SIG-M5 treated with dmso at 0.1 percent for 504 hours (cell line): Measurements from ENCODE around the gene URB1.
"Not testable (repeated sequence)": the region's sequence is repeated elsewhere in the genome, so short reads cannot be mapped to it uniquely, and the experiment has no call there.

Source experiments
- DNase-seq: peaks from one replicate; lab custom pipeline; 2025; ENCODE audit not compliant: unreplicated experiment; lab: John Stamatoyannopoulos, UW

Gene URB1

GRCh38 chr21:32320726-32321125 is 72.1 kb downstream of the URB1 start:
- DNase-seq, result no peak

DNA sequence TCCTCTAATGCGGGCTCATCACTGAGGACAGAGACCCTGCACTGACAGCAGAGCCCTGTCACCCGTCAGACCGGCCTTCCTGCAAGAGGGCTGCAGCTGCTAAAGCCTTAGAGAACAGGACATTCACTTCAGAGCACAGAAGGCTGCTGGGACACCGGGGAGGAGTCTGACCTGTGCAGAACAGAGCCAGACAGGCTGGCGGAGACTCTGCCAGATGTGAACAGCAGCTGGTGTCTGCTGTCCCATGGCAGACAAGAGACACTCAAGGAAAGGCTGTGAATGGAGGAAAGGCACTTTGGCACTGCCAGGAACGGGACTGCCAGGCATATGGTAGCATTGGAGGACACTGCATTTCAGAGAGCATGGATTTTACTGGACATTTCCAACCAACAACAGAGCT is 72.8 kb downstream of the URB1 start:
- DNase-seq, result no peak

GRCh38 chr21:32319012-32319411 is 73.8 kb downstream of the URB1 start:
- no peak for DNase-seq

GRCh38 chr21:32317726-32318125 is 75.1 kb downstream of the URB1 start:
- no peak for DNase-seq

GRCh38 chr21:32316361-32317215 is 76.2 kb downstream of the URB1 start:
- no peak for DNase-seq

DNA sequence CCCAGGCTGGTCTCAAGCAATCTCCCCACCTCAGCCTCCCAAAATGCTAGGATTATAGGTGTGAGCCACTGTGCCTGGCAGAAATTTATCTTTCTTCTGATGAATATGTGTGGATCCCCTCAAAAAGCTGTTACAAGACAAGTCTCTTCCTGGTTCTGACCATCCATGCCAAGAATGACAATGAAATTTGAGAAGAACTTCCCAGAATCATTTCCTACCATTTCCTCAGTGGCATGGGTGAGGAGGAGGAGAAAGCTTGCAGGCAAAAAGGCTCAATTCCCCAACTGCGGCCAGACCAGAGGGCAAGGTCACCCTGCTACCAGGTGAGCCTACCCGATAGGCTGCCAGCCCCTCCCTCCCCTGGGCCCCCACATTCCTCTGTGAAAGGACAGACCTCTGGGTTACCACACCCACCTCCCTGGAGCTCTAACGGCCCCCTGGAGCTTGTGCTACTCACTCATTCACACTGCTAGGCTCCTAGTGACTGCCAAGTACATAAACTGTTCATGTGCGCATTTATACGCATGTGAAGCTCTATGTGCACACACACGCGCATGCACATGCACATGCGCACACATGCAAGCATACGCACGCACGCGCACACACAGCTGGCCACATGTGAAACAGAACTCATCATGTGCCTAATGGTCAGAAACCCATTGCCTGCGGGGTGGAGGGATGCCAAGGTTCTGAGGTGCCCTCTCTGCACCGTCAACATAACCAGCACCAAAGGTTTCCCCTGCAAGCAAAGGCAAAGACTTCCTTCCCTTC is 77.1 kb downstream of the URB1 start:
- DNase-seq, result no peak

DNA sequence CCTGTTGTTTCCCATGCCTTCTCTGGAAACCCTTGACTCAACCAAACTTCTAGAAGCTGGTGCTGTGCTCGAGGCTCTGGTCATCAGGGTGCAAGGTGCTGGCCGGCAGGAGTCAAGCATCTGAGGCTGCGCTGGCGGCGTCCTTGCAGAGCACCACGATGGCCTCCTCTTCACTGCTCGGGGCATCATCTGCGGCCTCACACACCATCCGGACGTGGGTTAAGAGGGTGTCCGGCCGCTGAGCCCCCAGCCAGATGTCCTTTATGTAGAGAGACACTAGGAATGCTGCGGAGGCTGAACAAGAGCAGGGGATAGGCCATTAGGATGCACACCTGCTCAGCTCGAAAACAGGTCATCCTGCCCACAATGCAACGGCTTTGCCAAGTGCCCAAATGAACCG is 78.0 kb downstream of the URB1 start:
- DNase-seq, result no peak

DNA sequence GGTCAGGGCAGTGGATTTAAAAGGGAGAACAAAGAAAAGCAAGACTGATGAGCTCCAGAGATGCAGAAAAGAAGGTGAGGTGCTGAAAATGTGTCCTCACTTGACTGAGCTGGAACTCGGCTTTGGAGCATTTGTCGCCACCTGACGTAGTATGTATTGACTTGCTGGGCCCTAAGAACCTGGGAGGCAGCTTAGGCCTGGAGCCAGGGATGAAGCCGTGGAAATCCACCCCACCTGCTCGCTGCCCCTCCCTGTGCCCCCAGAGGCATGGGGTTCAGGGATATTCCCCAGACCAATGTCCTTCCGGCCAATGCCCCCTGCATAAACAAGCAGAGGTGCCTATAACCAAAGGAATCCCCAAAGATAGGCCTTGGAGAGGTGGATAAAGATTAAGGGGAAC is 79.8 kb downstream of the URB1 start:
- DNase-seq, result no peak

DNA sequence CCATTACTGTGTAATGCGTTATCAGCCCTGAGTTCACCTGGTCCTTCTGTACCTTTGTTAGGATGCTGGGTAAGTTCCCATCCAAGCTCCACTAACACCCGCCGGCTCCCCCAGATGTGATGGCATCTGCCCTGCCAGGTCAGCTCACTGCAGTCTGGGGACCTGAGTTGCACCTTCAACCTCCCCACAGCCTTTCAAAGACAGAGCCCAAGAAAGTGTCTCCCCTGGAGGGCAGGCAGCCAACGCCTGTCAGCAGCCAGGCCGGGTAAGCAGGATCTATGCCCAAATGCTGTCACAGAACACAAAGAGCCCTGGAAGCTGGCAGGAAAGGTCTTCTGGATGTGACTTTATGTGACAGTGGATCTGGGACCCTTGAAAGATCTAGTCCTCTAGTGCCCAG is 80.5 kb downstream of the URB1 start:
- DNase-seq, result no peak

GRCh38 chr21:32311621-32312020 is 81.2 kb downstream of the URB1 start:
- no peak for DNase-seq

DNA sequence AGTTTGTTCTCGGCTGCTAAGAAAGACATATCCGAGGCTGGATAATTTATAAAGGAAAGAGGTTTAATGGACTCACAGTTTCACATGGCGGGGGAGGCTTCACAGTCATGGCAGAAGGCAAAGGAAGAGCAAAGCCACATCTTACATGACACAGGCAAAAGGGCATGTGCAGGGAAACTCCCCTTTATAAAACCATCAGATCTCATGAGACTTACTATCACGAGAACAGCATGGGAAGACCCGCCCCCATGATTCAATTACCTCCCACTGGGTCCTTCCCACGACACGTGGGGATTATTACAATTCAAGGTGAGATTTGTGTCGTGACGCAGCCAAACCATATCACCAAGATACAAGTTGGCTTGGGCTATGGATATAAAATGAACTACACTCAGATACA is 81.8 kb downstream of the URB1 start:
- not testable (repeated sequence) for DNase-seq

DNA sequence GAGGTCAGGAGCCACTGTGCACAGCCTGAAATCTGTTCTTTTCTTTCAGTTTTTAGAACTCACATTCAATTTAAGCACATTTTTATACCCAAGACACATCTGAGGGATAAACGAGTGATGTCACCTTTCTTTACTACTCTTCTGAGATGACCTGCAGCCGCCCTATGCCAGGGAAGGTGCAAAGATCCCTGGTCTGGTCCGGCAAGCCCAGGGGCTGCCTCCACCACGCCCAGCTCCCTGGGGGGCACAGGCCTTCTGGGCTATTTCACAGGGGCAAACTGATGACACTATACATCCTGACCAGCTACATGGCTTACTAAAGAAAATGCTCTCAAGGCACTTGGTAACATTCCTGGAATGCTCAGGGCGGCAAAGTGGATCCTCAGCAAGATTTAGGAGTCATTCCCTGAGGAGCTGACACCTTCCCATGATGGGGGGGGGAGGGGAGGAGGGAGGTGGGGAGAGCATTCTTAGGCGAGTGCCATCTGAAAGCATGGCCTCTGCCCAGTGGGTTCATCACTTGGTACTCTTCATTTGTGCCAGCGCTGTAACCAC is 82.8 kb downstream of the URB1 start:
- no peak for DNase-seq

- no peak for DNase-seq
These were observed 84.1 kb downstream of the URB1 start for GRCh38 chr21:32308696-32309095.

- DNase-seq, result no peak
These were observed 85.1 kb downstream of the URB1 start for GRCh38 chr21:32307706-32308105.

GRCh38 chr21:32306021-32306780 is 86.6 kb downstream of the URB1 start:
- DNase-seq, result no peak

DNA sequence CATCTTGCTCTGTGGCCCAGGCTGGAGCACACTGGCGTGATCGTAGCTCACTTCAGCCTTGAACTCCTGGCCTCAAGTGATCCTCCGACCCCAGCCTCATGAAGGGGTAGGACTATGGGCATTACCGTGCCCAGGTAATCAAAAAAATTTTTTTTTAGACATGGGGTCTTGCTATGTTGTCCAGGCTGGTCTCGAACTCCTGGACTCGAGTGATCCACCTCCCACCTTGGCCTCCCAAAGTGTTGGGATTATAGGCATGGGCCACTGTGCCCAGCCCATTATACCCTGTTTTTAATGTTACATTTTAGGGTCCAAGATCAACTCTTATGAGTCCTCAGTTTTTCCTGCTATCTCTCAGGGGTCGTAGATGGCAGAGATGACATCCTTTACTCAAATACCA is 87.8 kb downstream of the URB1 start:
- no peak for DNase-seq

GRCh38 chr21:32303385-32303784 is 89.4 kb downstream of the URB1 start:
- DNase-seq, result no peak

- no peak for DNase-seq
These were observed 90.3 kb downstream of the URB1 start for GRCh38 chr21:32302560-32302959.

GRCh38 chr21:32301596-32301995 is 91.2 kb downstream of the URB1 start:
- no peak for DNase-seq

DNA sequence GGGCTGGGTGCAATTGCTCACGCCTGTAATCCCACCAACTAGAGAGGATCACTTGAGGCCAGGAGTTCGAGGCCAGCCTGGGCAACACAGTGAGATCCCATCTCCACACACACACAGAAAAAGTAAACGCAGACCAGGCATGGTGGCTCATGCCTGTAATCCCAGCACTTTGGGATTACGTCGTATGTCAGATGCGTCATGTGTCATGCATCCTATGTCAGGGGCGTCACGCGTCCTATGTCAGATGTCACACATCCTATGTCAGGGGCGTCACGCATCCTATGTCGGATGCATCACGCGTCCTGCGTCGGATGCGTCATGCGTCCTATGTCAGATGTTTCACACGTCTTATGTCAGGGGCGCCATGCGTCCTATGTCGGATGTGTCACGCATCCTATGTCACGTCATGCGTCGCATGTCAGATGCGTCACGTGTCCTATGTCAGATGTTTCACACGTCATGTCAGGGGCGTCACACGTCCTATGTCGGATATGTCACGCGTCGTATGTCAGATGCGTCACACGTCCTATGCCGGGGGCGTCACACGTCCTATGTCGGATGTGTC is 92.6 kb downstream of the URB1 start:
- DNase-seq, result no peak

- no peak for DNase-seq
These were observed 93.1 kb downstream of the URB1 start for GRCh38 chr21:32299695-32300094.
